GM12878 (cell line): ENCODE data around the gene ZC3H10. TPM values are rescaled to one million over a fixed set of nuclear protein-coding genes. Genes with fewer than 3 reads are reported as not detected.

Source experiments
- ATAC-seq: fragments of 200-7000 bp; cut with Tn5 transposase; 3 replicates; pipeline ENCODE4 v1.9.1; 2020; ENCODE audit warnings: mild to moderate bottlenecking, moderate library complexity
- BruUV-seq: library from RNA; stranded (reverse); fragments of 400-500 nt; replicated peaks from 2 replicates; lab custom pipeline; 2021; lab: Mats Ljungman, UMichigan
- CTCF ChIA-PET: fragments of 300-600 bp; sonication (Branson Sonifier 250); formaldehyde crosslinking; extraction: SDS; loops from one replicate; lab custom pipeline; 2021; ENCODE audit warnings: inconsistent platforms; lab: Yijun Ruan, JAX
- POLR2A ChIA-PET: fragments of 350-600 bp; formaldehyde crosslinking; extraction: SDS; loops from one replicate; lab custom pipeline; 2021; ENCODE audit warnings: inconsistent platforms; lab: Charles Lee
- RAD21 ChIA-PET: fragments of 300-600 bp; sonication (Branson Sonifier 250); formaldehyde crosslinking; loops from one replicate; lab custom pipeline; 2023; ENCODE audit warnings: antibody characterized with exemption; ENCODE audit not compliant: unreplicated experiment; lab: Charles Lee
- SMC1A ChIA-PET: fragments of 300-600 bp; sonication (Branson Sonifier 250); formaldehyde crosslinking; loops from one replicate; lab custom pipeline; 2023; ENCODE audit not compliant: unreplicated experiment, uncharacterized antibody; lab: Charles Lee
- DNase-seq: peaks from one replicate; pipeline ENCODE4 v3.0.0-alpha.2; 2011; ENCODE audit warnings: low read depth, low spot score
- FAIRE-seq: peaks from 3 replicates; lab custom pipeline; 2011; peaks lifted over from hg19 to GRCh38; lab: Jason Lieb, UNC
- H2AFZ ChIP-seq: 2 replicates; pipeline ENCODE4 v1.6.0; 2011; ENCODE audit warnings: low read depth, low read length, control low read depth; ENCODE audit not compliant: control insufficient read depth
- H3K27ac ChIP-seq: 2 replicates; pipeline ENCODE4 v1.5.1; 2011; ENCODE audit warnings: control low read depth; ENCODE audit not compliant: control insufficient read depth, insufficient read depth
- H3K27me3 ChIP-seq, 2 experiments: replicated peaks in 1 of 2; 2 replicates each; pipeline versions ENCODE4 v1.6.0 to v1.6.1; 2011; ENCODE audit warnings: low read length in 1 of 2; ENCODE audit not compliant: control insufficient read depth in 2 of 2, insufficient read depth in 2 of 2
- H3K36me3 ChIP-seq, 2 experiments: 2 replicates each; pipeline ENCODE4 v1.5.1; 2011; ENCODE audit warnings: low read length in 1 of 2; ENCODE audit not compliant: control insufficient read depth in 2 of 2, insufficient read depth in 2 of 2
- H3K4me1 ChIP-seq: 2 replicates; pipeline ENCODE4 v1.6.1; 2011; ENCODE audit warnings: mild to moderate bottlenecking, low read length, moderate library complexity, mixed read lengths; ENCODE audit not compliant: control insufficient read depth, insufficient read depth
- H3K4me2 ChIP-seq: 2 replicates; pipeline ENCODE4 v1.6.0; 2011; ENCODE audit warnings: control low read depth; ENCODE audit not compliant: control insufficient read depth, insufficient read depth
- H3K4me3 ChIP-seq: fragments of 200-600 bp; sonication (generic); 2 replicates; pipeline ENCODE4 v1.5.1; 2016
- H3K79me2 ChIP-seq: 2 replicates; pipeline ENCODE4 v1.6.0; 2011; ENCODE audit warnings: low read length; ENCODE audit not compliant: control insufficient read depth, insufficient read depth
- H3K9ac ChIP-seq: 2 replicates; pipeline ENCODE4 v1.8.0; 2011; ENCODE audit warnings: low read length, control low read depth, mixed read lengths; ENCODE audit not compliant: control insufficient read depth, insufficient read depth
- H3K9me3 ChIP-seq: replicated peaks from 3 replicates; pipeline ENCODE4 v1.5.1; 2011; ENCODE audit warnings: mild to moderate bottlenecking, low read length; ENCODE audit not compliant: control insufficient read depth, insufficient read depth
- H4K20me1 ChIP-seq: 2 replicates; pipeline ENCODE4 v1.6.0; 2011; ENCODE audit not compliant: control insufficient read depth, insufficient read depth
- BCL11A ChIP-seq: IDR thresholded peaks from 2 replicates; pipeline ENCODE4 v1.6.1; 2011; ENCODE audit warnings: low read depth, low read length
- EED ChIP-seq: sonication (generic); IDR thresholded peaks from 2 replicates; pipeline ENCODE4 v1.6.1; 2016; ENCODE audit warnings: antibody characterized with exemption, low read depth
- ETV6 ChIP-seq, 2 experiments: fragments of 450-650 bp in 1 of 2; IDR thresholded peaks in 1 of 2; conservative IDR thresholded peaks in 1 of 2; 2 replicates each; pipeline ENCODE4 v1.6.1; 2014; ENCODE audit warnings: antibody characterized with exemption in 1 of 2, borderline replicate concordance in 1 of 2, low read depth in 1 of 2, mild to moderate bottlenecking in 1 of 2, moderate library complexity in 1 of 2
- MYC ChIP-seq: IDR thresholded peaks from 2 replicates; pipeline ENCODE4 v1.6.1; 2011; ENCODE audit warnings: mild to moderate bottlenecking, low read length, moderate library complexity, inconsistent platforms; ENCODE audit not compliant: insufficient read depth, insufficient replicate concordance, insufficient read length, severe bottlenecking
- PAX8 ChIP-seq: fragments of 450-650 bp; IDR thresholded peaks from 2 replicates; pipeline ENCODE4 v1.6.1; 2017; ENCODE audit warnings: mild to moderate bottlenecking, moderate library complexity
- POU2F2 ChIP-seq: IDR thresholded peaks from 3 replicates; pipeline ENCODE4 v1.6.1; 2011; ENCODE audit warnings: low read depth, mild to moderate bottlenecking, low read length, borderline replicate concordance
- RELA ChIP-seq: fragments of 450-650 bp; IDR thresholded peaks from 2 replicates; pipeline ENCODE4 v1.8.0; 2014; ENCODE audit warnings: borderline replicate concordance; ENCODE audit not compliant: partially characterized antibody
- RFX5 ChIP-seq: IDR thresholded peaks from 2 replicates; pipeline ENCODE4 v1.6.1; 2011; ENCODE audit warnings: low read depth, low read length, improper control_type of control experiment
- WGBS: methylation state at CpG from one replicate; pipeline ENCODE4 v1.1.6; 2016; ENCODE audit warnings: low lambda C conversion rate; ENCODE audit not compliant: insufficient replicate concordance, insufficient coverage; ENCODE audit errors: missing lambda C conversion rate; 5-methylcytosine and 5-hydroxymethylcytosine counted together
- in situ Hi-C: fragments of 300-500 bp; cut with MboI; formaldehyde crosslinking; loops from 9 replicates; pipeline ENCODE4 v1.14.3; 2018; ENCODE audit warnings: mixed read lengths
- intact Hi-C: fragments of 100-400 bp; cut with micrococcal nuclease; formaldehyde crosslinking; loops from one replicate; pipeline ENCODE4 v1.14.2; 2022; ENCODE audit not compliant: unreplicated experiment
- polyA plus RNA-seq, 11 experiments: library from polyadenylated mRNA; depleted of rRNA in 4 of 11; unstranded in 6 of 11; stranded (reverse) in 5 of 11; fragments of >200 nt; fragmentation: Nextera tagmentation in 4 of 11; fragmentation: Illumina TruSeq in 1 of 11; extraction: Ambion mirVana in 4 of 11; extraction: Trizol in 1 of 11; gene quantifications; 1 replicate in 1 of 11; 2 replicates in 10 of 11; pipeline versions ENCODE4 v1.2.1 to v1.2.3, GENCODE V29; 2011 to 2016; ENCODE audit warnings: inconsistent platforms in 2 of 11, missing spikeins in 2 of 11, low read depth in 1 of 11
- total RNA-seq, 4 experiments: library from RNA; depleted of rRNA in 3 of 4; stranded (reverse); fragments of >200 nt in 3 of 4; fragmentation: Illumina TruSeq in 1 of 4; extraction: Trizol in 1 of 4; gene quantifications; 2 replicates each; pipeline versions ENCODE4 v1.2.1 to v1.2.3, GENCODE V29; 2013 to 2021
- TF ChIP-seq, protein P1 (sequence below): IDR thresholded peaks from 2 replicates; pipeline ENCODE4 v1.6.1; 2011; ENCODE audit warnings: low read depth, mild to moderate bottlenecking, low read length, moderate library complexity, borderline replicate concordance; ENCODE audit errors: extremely low read depth
- TF ChIP-seq, protein P2 (sequence below): IDR thresholded peaks from 2 replicates; pipeline ENCODE4 v1.6.1; 2012; ENCODE audit warnings: low read depth, low read length, improper control_type of control experiment

ZC3H10 gene
- total and polyA plus RNA-seq, 10 of the 15 experiments (the other 5 are each of a cell fraction or from before 2014, with no cell fraction given), result 0.56 to 6.4 (median 3.7) TPM

DNA sequence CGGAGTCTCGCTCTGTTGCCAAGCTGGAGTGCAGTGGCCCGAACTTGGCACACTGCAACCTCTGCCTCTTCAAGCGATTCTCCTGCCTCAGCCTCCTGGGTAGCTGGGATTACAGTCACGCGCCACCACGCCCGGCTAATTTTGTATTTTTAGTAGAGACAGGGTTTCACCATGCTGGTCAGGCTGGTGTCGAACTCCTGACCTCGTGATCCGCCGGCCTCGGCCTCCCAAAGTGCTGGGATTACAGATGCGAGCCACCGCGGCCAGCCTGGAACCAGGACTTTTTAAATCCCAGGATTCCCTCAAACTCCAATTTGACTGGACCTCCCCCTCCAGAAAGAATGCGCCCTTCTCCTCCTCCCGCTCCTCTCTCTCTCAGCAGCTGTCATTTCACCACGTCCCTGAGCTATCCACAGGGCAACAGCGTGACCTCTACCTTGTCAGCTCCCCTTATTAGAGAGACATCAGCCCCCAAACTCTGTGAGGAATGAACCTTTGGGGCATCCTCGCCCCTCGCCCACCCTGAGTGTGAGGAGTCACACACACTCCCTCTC, 12.0 kb downstream of the ZC3H10 start:
- ChIA-PET POLR2A (interaction anchor here (0.9 to 4.5 kb wide), 3 partner anchors 12 to 92 kb away, joined by 4 to 44 read pairs (median 6); partner anchors contain the start of genes RNF41 and SMARCC2), SMC1A (interaction anchor here (0.9 to 4.8 kb wide), 4 partner anchors 12 to 60 kb away, joined by 3 to 68 read pairs (median 4); partner anchors contain the start of genes SMARCC2 and ZC3H10), RAD21 (no interaction called here), CTCF (interaction anchor here (0.6 to 10.3 kb wide), 2 partner anchors 59 to 307 kb away, joined by 3 to 129 read pairs; partner anchors contain the start of gene SMARCC2)
- Histone ChIP-seq H3K4me3 (peak overlapping the region; percentile 93), H3K27ac (peak overlapping the region; percentile 55), H3K4me2 (peak overlapping the region; percentile 98), H3K9ac (peak overlapping the region; percentile 78), H2AFZ (no peak overlapping the region; the same call in 1 of the 2 replicates), H3K27me3 (no peaks in the 10 kb centered on the region), H4K20me1 (no peaks in the 10 kb centered on the region), H3K4me1 (peaks cover 24% of the 10 kb centered on the region), H3K79me2 (peaks cover 21% of the 10 kb centered on the region), H3K36me3 (peaks cover 14 to 16% of the 10 kb centered on the region in 2 experiments), H3K9me3 (no peaks in the 10 kb centered on the region)
- FAIRE-seq, result no peak
- no peak for DNase-seq
- no peak for TF ChIP-seq EED
- no peak for TF ChIP-seq ETV6 (conservative IDR thresholded peaks at IDR 0.05 in 1 of 2, IDR thresholded peaks at IDR 0.05 in 1 of 2; ENCODE audit: borderline replicate concordance in 1 of 2, low read depth in 1 of 2)
- TF ChIP-seq RFX5, result no peak
- TF ChIP-seq POU2F2, result no peak
- TF ChIP-seq MYC, result no peak
- TF ChIP-seq, protein P1, sequence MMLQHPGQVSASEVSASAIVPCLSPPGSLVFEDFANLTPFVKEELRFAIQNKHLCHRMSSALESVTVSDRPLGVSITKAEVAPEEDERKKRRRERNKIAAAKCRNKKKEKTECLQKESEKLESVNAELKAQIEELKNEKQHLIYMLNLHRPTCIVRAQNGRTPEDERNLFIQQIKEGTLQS, result no peak
- TF ChIP-seq BCL11A, result no peak
- no peak for TF ChIP-seq PAX8
- TF ChIP-seq RELA, result no peak
- TF ChIP-seq, protein P2, sequence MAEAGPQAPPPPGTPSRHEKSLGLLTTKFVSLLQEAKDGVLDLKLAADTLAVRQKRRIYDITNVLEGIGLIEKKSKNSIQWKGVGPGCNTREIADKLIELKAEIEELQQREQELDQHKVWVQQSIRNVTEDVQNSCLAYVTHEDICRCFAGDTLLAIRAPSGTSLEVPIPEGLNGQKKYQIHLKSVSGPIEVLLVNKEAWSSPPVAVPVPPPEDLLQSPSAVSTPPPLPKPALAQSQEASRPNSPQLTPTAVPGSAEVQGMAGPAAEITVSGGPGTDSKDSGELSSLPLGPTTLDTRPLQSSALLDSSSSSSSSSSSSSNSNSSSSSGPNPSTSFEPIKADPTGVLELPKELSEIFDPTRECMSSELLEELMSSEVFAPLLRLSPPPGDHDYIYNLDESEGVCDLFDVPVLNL, result no peak
- intact Hi-C loops (loop anchor here (5.0 to 10.0 kb wide), 2 partner anchors 337 to 515 kb away; partner anchors contain the start of genes ATP5F1B and SPRYD4), in situ Hi-C loops (loop anchor here (5.0 kb wide), 1 partner anchor 57 kb away; the partner anchor contains the start of gene SMARCC2)
- BruUV-seq, result no TSS peak
- ATAC-seq, result no peak
- WGBS, result 36% methylated on average over 22 of the region's 22 CpGs
